Measurements from ENCODE around the gene FLNB.

FLNB gene

GRCh38 chr3:58173029-58173668 is 164.9 kb downstream of the FLNB start:
- DNase-seq, result no peak

DNA sequence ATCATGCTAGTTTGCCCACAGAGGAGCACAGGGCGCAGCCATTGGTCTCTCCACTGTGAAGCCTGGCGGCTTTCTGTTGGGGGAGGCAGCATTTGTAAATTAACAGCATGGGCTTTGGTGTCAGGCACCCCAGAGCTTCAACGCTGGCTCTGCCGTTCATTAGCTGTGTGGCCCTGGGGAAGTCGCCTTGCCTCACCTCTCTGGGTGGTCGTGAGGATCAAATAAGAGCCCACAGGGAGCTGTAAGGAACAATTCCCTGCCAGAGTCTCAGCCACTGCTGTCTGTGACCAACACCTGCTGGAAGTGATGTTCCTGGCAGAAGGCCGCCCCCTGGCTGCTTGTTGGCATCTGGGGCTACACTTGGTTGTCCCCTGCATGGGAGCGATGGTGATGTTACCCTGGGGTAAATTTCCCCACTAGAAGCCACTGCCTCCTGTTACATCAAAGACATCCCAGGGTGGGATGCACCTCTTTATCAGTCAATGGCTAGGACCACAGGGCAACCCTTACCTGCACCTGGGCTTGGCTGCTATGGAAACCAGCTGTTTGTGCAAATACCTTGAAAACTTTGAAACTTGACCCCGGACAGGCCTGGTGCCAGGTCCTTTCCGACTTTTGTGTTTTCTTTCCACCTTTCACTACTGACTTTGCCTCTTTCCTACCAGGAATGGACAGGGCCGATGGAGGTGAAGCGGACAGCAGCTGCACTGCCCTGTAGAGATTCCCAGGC is 165.6 kb downstream of the FLNB start:
- peak; percentile 46 for DNase-seq

DNA sequence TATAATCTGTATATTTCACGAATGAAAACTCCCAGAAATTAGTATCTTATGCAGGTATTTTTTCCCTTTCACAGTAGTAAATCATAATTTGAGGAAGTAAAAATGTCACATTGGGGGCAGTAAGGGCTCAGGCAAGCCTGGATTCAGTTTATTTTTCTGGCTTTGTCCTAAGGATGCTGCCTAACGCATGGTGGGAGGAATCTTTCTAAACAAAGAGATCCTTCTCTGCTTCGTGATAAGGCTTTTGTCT is 166.9 kb downstream of the FLNB start:
- DNase-seq, result no peak

DNA sequence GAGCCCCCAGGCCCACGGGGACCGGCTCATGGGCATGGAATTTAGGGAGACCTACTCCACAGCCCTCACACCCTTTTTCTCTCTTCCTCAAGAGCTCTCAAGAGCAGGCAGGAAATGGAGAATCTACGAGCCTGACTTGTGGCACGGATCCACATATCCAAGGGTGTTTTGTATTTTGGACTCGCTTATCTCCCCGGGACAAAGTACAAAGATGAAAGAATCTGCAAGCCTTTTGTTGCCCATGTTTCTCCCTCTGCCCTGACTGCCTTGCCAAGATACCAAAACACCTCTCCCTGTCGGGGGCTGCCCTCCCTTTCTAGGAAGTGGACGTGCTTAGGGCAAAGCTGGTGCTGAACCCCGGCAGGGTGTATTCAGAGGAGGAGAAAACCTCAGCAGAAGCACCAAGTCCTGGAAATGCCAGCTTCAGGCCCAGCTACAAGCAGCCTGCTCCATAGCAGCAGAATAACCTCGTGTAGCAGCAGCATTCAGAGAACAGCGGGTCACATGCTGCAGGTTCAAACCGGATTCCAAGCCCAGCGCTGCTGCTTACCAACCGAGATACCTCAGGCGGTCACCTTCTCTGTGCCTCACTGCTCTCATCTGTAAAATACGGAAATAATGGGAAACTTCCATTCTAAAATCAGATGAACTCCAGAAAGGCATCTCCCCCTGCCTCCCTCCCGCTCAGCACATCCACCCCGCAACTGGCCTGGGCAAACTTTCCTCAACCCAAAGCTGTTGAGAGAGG is 167.4 kb downstream of the FLNB start:
- DNase-seq, result no peak

DNA sequence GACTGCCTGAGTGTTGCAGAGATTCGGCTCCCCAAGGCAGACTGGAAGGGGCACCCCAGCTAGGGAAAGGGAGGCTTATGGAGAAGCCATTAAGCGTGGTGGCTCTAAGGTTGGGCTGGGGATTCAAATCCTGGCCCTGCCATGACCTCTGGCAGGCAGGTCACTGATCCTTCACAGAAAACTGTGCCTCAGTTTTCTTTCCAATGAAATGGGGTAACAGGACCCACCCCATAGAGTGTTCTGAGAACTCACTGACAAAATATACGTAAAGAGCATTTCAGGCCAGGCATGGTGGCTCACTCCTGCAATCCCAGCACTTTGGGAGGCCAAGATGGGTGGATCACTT is 167.9 kb downstream of the FLNB start:
- no peak for DNase-seq

DNA sequence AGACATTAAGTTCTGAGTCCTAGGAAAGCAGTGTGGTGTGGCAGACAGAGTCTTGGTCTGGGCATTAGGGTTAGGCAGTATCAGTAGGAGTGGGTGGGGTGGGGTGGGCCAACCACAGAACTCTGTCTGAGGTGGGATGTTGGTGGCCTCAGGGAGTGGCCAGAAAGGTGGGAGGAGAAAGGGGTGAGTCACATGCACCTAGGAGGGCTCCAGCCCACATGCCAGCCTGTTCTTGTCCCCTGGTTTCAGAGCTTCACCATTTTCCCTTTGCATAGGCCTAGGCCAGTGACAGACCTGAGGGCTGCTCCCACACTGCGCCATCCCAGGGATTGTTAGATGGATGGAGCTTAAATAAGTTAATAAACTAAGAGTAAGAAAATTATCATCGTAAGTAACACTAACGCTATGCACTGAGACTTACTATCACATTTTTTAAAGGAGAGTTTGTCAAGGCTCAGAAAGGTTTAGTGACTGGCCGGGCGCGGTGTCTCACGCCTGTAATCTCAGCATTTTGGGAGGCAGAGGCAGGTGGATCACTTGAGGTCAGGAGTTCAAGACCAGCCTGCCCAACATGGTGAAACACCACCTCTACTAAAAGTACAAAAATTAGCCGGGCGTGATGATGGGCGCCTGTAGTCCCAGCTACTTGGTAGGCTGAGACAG is 168.7 kb downstream of the FLNB start:
- DNase-seq, result no peak

- peak; percentile 65 for DNase-seq
Observed at GRCh38 chr3:58177747-58178527, 169.7 kb downstream of the FLNB start.

DNA sequence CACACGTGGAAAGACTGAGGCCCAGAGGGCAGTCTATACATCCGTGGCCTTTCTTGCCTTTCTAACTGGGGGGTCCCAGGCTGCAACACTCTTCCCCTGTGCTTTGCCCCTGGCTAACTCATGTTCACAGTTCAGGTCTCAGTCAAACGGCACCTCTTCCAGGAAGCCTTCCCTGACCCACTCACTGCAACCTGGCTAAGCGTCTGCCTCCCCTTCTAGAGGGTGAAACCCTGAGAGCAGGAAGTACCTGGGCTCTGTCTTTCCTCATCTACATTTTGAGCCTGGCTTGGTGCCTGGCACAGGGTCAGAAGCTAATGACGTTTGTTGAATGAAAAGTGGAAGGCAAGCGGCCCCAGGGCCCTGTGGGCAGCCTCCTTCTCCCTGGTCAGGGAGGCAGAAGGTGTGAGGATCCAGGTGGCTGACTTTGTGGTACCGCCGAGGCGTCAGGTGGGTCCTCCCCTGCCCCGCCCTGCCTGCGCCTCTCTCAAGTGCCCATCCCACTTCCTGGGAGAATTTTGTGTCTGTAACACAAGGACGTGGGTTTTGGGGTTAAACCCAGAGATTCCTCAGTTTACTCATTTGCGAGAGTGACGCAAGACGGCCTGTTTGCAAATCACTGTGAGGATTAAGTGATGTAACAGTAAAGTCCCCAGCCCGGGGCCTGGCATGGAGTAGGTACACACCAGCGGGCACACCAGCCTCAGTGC is 170.5 kb downstream of the FLNB start:
- DNase-seq, result no peak

DNA sequence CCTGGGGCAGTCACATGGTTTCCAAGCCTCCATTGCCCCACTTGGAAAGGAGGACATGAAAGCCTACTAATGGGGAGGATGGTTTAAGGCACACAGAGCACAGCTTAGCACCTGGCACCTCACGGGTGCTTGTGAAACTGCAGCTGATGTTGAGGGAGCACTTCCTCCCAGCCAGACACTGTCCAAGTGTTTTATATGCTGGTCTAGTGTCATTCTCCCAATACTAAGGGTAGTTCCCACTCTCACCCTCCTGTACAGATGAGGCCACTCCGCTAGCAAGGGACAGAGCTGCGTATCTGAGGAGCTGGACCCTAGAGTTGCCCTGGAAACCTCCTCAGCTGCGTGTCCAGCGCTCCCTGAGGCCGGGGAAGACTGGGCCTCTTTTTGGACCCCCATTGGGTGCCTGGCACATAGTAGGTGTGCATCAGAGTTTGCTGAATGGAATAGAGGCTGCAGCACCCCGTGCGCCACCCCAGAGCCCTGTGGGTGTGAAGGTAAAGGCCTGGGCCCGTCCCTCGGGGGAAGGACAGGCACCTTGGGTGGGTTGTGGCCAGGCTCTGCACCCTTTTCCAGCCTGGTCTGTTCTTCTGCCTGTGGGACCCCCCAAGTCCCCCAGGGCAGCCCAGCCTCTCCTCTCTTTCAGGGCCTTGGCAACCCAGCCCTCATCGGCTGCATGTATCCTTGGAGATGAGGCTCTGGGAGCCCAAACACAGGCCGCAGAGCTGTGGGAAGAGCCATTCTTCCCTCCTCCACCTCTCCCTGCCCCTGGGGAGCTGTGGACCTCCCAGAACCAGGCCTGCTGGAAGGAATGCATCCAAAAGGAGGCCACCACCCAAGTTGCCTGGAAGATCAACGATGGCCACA is 171.2 kb downstream of the FLNB start:
- DNase-seq, result no peak

GRCh38 chr3:58180099-58180880 is 172.1 kb downstream of the FLNB start:
- no peak for DNase-seq

- no peak for DNase-seq
Observed at GRCh38 chr3:58180940-58181587, 172.8 kb downstream of the FLNB start.

DNA sequence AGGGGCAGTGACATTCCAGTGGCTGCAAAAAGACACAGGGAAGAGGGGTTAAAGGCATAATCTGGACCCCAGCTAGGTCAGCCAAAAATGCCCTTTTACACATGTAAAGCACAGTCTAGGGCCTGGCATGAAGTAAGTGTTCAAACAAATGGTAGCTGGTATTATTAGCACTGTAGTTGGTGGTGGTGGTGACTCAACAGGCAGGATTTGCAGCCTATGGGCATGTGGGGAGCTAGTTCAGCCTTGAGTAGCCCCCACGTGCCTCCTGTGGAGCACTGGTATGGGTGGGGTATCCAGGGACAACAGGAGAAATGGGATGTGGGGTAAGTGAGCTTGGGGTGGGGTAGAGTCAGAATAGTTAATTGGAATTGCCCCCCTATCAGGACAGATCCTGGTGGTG is 175.0 kb downstream of the FLNB start:
- no peak for DNase-seq

DNA sequence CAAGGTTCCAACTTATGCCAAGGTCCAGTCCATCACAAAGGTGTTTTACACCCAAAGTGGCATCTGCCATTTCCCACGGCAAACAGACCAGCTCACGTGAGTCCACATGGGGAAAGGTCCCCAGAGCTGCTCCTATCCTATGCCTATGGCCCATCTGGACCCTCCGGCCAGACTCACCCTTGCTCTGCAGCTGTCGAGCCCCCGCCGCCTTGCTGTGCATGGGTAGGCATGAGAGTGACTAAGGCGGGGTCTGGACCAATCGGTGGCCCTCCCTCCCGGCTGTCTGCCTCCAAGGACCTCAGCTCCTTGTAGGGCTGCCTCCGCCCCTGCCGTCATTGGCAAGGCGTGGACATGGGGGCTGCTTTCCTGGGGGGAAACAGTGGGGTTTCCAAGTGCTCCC is 175.7 kb downstream of the FLNB start:
- no peak for DNase-seq

GRCh38 chr3:58184309-58184981 is 176.2 kb downstream of the FLNB start:
- no peak for DNase-seq

- no peak for DNase-seq
Observed at GRCh38 chr3:58184982-58185360, 176.7 kb downstream of the FLNB start.

GRCh38 chr3:58188173-58188564 is 179.9 kb downstream of the FLNB start:
- DNase-seq, result no peak

DNA sequence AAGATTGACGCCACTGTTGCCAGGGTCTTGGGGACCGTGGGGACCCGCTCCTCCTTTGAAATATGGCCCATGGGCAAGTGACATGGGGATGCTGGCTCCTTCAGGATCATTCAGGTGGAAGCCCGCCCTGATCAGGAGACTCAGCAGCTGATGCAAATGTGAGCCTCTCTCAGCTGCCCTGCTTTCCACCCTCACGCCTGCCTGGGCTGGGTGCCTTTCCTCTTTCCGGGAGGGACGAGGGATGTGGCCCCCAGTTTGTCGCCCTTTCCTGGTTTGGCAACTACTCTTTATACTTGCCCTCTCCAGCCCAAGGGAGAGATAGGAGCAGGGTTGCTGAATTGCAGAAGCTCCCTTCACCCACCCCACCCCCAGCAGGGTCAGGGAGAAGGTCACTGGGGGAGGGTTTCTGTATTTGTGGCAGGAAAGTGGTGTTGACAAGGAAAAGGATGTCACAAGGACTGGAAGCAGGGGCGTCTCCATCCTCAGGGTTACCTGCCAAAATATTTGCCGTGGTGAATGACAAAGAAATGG is 180.8 kb downstream of the FLNB start:
- no peak for DNase-seq

DNA sequence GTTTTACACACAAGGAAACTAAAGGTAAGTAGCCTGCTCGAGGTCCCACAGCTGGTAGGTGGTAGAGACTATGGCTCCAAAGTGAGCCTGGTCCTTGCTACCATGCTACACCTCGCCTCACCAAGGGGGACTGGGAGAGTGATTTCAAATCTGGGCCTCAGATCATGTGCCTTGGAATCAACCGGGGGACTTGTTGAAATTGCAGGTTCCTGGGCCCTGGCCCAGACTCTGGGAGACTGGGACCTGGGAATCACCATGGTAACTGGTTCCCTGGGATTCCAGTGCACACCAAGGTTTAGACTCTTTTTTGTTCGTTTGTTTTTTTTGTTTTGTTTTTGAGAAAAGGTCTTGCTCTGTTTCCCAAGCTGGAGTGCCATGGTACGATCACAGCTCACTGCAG is 181.5 kb downstream of the FLNB start:
- no peak for DNase-seq

DNA sequence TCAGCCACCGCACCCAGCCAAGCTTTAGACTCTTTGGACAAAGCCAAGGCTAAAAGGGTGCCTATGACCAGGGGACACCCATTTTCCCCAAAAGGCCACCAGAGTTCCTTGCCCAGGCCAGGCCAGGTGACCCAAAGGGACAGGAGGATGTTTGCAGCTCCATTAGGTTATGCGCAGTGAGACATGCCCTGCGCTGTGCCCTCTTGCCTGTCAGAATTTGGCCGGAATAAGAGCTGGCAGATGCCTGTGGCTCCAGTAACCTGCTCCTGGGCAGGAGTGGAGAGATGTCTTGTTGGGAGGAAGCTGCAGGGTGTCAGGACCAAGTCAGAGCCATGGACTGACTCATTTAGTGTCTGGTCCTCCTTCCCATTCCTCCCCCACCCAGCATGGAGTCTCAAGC is 182.1 kb downstream of the FLNB start:
- DNase-seq, result no peak
